SIG-M5 (cell line): ENCODE measurements around the gene ATXN1.
"Not testable (repeated sequence)": the region's sequence is repeated elsewhere in the genome, so short reads cannot be mapped to it uniquely, and the experiment has no call there.

Source experiments
- DNase-seq: peaks from one replicate; lab custom pipeline; 2025; lab: John Stamatoyannopoulos, UW

ATXN1 gene

GRCh38 chr6:16570946-16571345, 190.3 kb downstream of the ATXN1 start:
- DNase-seq = no peak

DNA sequence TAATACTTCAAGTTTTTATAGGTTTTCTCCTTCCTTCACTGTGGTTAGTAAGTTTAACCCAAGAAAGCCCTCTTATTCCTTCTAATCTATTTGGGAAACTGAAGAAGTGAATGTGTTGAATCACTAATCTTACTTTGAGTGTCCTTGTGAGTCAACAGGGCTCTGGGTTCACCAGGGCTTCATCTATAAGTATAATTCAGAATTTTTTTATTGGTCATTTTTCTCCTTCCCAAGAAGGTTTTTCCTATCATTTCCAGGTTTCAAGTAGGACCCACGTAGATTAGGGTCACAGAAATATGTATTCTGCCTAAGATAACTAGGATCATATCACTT, 191.1 kb downstream of the ATXN1 start:
- DNase-seq = no peak

GRCh38 chr6:16568128-16568527, 193.1 kb downstream of the ATXN1 start:
- DNase-seq = no peak

DNA sequence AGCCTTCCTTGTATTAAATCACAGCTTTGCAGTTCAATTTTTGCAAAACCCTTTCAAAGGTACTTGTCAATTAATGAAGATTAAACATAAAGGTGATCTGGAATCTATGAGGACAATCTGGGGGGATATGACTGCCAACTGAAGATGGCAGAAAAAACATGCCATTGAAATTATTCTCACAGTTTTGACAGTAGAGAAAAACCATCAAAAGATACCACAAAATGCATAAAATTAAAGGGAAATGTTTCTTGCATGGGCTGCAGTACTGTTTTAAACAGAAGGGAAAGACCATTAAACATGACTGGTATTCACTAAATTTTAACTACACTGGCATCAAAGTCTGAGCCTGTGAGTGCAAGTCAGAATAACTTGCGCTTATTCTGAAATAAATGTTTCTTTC, 194.2 kb downstream of the ATXN1 start:
- no peak for DNase-seq

- DNase-seq = no peak
These were observed 196.8 kb downstream of the ATXN1 start for GRCh38 chr6:16564436-16564835.

- DNase-seq = no peak
These were observed 197.5 kb downstream of the ATXN1 start for GRCh38 chr6:16563628-16564240.

DNA sequence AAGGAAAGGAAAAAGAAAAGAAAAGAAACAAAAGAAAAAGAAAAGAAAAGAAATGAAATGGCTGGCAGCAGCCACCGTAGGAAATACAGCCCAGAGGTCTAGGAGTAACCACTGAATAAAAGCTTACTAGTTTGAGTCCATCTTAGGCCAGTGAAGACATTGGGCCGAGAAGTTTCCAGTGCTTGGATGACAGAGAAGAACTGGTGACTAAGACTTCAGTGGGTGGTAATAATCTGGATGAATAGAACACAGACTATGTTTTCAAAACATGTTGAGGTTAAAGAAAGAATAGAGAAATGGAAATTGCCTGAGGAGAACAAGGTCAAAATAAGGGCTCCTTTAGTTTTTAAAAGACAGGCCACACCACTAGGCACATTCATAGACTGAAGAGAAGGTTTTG, 198.8 kb downstream of the ATXN1 start:
- no peak for DNase-seq

GRCh38 chr6:16559071-16559470, 202.2 kb downstream of the ATXN1 start:
- DNase-seq = no peak

DNA sequence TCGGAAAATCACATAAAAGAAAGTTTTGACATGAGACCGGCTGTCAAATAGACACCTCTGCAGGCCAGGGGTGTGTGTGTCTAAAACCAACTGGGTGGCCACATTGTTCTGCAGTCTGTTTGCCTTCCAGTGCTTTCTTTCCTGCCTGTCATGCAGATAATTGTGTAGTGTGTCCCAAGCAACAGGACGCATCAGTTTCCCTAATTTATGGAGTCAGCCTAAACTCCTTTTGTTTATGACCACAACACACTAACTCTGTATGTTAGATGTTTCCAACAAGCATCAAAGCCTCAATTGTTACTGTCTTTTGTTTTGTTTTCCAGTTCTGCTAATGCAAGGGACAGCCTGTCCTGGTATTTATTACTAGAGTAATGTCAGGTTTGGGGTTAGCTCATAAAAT, 205.7 kb downstream of the ATXN1 start:
- no peak for DNase-seq

DNA sequence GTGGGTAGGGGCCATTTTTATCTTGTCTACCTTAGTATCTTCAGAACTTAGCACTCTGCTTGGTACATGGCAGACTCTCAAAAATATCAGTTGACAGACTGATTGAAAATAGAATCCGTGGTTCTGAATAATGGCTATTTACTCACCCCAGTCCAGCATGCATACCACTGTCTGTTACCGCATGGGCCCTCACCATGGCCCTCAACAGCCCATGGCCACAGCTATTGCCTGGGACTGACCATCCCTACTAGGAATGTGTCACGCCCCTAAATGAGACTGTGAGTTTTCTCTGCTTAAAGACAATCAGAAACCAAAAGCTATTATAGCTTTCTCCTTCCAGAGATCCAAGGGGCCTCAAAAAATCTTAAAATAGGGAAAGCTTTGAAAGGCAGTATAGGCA, 207.7 kb downstream of the ATXN1 start:
- DNase-seq = no peak

DNA sequence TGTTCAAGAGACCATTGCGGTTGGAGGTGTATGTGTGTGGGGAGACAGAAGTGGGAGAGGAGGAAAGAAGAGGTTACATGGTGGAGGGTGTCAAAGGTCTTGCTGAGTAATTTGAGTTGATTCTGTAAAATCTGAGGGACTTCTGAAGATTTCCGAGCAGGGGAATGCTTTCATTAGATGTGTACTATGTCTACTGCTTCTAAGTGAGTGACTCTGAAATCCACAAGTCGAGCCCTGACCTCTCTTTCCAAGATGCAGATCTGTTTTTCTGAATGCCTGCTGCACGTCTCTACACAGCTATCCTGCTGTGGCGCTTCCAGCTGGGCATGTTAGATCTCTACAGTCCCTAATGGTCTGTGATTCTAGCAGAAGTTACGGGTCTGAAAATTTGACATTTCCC, 209.8 kb downstream of the ATXN1 start:
- no peak for DNase-seq

GRCh38 chr6:16548121-16548520, 213.1 kb downstream of the ATXN1 start:
- no peak for DNase-seq

DNA sequence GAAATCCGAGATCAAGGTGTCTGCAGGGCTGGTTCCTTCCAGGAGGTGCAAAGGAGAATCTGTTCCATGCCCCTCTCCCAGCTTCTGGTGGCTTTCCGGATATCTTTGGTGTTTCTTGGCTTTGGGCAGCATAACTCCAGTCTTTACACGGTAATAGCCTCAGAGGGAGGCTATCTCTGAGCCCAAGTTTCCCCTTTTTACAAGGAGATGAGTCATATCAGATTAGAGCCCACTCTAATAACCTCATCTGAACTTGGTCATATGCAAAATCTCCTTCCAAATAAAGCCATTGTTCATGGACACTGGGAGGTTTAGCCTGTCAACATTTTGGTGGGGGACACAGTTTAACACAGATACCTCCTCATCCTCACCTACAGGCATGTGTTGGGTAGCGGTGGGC, 213.7 kb downstream of the ATXN1 start:
- no peak for DNase-seq

DNA sequence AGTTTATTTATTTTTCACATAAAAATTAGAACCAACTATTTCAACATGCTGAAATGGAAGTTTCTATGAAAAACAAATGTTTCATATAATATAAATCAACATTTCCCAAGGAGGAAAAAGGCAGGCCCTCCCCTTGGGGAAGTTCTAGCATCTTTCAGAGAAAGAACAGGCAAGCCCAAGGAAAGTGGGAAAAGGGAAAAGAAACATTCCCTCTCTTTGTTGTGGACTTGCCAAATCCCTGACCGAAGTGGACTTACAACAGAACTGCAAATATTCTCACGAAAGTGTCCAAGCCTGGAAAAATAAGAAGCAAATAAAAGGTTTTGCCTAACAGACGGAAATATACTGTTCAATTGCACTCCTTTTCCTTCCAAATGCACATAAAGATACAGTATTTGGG, 214.4 kb downstream of the ATXN1 start:
- no peak for DNase-seq

DNA sequence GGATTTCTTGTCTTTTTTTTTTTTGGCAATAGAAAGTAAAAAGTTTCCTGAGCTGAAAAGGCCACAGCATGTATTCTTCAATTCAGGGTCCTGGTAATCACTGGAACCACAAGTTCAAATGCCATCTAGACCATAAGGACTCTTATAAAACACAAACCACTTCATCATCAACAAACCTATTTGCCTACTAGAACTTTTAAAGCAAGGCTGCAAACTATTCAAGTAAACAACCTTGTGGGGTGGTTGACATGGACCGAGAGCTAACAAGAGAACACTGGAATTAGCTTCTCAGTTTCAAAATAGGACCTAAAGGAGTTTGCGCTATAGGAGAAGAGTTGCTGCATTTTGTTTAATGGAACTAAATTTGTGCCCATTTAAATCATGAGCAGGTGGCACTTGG, 215.9 kb downstream of the ATXN1 start:
- no peak for DNase-seq

DNA sequence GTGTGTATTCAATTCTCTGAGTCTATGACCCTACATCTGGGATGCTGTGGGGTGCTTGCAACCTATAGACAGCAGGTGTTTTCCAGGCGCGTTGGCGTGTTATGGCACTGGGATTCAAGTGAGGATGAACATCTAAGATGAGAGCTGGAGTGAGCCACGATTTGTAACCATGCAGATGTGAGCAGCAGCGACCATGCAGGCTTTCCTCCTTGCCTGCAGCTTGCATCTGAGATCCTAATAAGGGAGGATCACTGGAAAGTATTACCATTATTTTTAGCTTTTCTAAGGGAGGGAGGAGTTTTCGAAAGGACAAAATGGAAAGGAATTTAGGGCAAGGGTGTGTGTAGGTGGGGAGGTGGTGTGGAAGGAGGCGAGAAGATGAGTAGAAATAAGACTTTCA, 216.7 kb downstream of the ATXN1 start:
- DNase-seq = no peak

DNA sequence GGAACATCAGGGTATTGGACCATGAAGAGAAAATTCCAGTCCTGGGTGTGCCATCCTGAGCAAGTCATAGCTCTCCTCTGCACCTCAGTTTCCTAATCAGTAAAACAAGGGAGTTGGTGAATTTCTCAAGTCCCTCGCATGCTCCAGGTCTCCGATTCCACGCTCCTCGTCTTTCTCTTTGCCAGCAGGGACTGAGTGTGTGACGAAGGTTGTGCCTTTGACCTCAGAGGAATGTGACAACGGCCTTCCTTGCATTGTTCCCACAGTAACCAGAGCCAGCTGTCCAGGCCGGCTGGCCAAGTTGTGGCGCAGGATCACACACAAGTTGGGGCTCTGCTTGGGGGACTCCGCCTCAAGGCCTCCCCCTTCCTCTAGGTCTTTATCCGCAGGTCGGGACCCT, 217.3 kb downstream of the ATXN1 start:
- no peak for DNase-seq

GRCh38 chr6:16543521-16543920, 217.7 kb downstream of the ATXN1 start:
- no peak for DNase-seq

DNA sequence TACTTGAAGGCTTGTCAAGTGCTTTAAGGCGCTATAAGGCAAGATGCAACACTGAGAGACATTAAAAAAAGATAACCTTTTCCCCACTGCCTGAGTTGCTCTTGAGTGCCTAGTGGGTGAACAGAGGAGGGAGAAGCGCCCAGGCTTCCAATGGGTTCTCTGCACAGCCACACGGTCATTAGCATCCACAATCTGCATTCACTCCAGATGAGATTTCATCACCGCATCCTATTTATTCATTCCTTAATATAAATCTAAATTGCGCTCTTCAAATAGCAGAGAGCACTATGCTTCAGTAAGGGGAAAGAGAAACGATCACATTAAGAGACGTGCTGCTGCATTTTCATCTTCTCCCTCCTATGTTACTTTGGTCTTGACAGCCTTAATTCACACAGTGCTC, 219.2 kb downstream of the ATXN1 start:
- DNase-seq = no peak

DNA sequence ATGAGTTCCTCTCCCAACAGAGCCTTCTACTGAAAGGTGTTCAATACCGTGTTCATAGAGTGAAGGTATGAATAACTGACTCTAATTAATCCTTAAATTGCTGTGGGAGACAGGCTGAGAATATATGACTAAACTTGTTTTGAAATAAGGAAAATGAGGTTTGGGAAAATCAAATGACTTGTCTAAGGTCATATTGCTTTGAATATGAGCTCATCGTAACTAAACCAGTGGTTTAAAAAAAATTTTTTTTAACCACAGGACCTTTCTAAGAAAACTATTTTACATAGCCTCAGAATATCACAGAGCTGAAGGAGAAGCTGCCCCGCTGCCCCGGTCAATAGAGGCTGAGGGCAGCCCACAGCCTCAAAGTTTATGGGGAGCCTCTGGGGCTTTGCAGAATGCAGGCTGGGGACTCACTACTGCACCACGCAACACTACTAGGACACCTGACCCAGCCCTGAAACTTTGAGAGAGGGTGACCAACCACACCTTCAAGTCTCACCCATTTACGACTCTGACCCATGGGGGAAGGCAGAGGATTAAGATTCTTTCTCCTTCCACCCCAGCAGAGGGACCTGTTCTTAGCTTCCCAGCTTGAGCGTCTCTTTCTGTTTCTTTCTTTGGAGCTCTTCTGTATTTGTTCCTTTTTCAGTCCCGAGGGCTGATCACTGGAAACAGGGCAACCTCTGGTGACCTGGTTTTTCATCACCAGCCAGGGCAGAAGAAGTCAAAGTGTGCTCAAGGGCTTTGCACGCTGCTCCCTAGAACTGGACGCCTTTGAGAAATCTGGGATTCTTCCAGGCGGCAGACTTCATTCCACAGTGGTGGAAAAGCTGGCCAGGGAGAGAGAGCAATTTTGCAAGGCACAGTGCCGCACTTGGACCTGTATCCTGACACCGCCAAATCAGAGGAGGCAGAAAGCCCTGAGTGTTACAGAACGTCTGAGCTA, 220.2 kb downstream of the ATXN1 start:
- DNase-seq = no peak

- not testable (repeated sequence) for DNase-seq
These were observed 220.9 kb downstream of the ATXN1 start for GRCh38 chr6:16540383-16540782.

- DNase-seq = no peak
These were observed 222.0 kb downstream of the ATXN1 start for GRCh38 chr6:16539086-16539931.

GRCh38 chr6:16535564-16535963, 225.7 kb downstream of the ATXN1 start:
- no peak for DNase-seq
